C4-2B (cell line): ENCODE results near the gene QRICH2.
A peak's percentile ranks its signal among the peaks of the same experiment; 100 is the strongest.

Experiments used
- H3K27ac ChIP-seq: fragments of 450-650 bp; 2 replicates; pipeline ENCODE4 v1.5.1; 2017
- CTCF ChIP-seq: fragments of 450-650 bp; conservative IDR thresholded peaks from 2 replicates; pipeline ENCODE4 v1.5.1; 2017; ENCODE audit warnings: mild to moderate bottlenecking
- ZFX ChIP-seq: fragments of 450-650 bp; IDR thresholded peaks from 2 replicates; pipeline ENCODE4 v1.6.1; 2017

The QRICH2 gene

GRCh38 chr17:76280650-76281049 is 27.4 kb downstream of the QRICH2 start:
- H3K27ac ChIP-seq: peak overlapping the region; percentile 70
- TF ChIP-seq CTCF (no peak), ZFX (no peak)

- TF ChIP-seq ZFX (no peak), CTCF (no peak; the same call in 1 of the 2 replicates)
- H3K27ac ChIP-seq: peak overlapping the region; percentile 85
Observed at GRCh38 chr17:76279742-76280287, 28.3 kb downstream of the QRICH2 start.

GRCh38 chr17:76278952-76279741 is 28.9 kb downstream of the QRICH2 start:
- peak; percentile 99 for TF ChIP-seq CTCF
- peak; percentile 30; the same call in 1 of the 2 replicates for TF ChIP-seq ZFX
- peak overlapping the region; percentile 85 for H3K27ac ChIP-seq

- H3K27ac ChIP-seq: peak overlapping the region; percentile 85
- TF ChIP-seq CTCF (no peak), ZFX (no peak)
Observed at GRCh38 chr17:76278268-76278908, 29.7 kb downstream of the QRICH2 start.

GRCh38 chr17:76277300-76278267 is 30.5 kb downstream of the QRICH2 start:
- H3K27ac ChIP-seq: peak overlapping the region; percentile 85
- no peak for TF ChIP-seq ZFX
- no peak for TF ChIP-seq CTCF

GRCh38 chr17:76276461-76277299 is 31.4 kb downstream of the QRICH2 start:
- peak overlapping the region; percentile 5; the same call in 1 of the 2 replicates for H3K27ac ChIP-seq

More at GRCh38 chr17:76276461-76277299, 31.4 kb downstream of the QRICH2 start:
- TF ChIP-seq ZFX: no peak
- no peak for TF ChIP-seq CTCF
